Mucosa of stomach (tissue), 1 donor: Measurements from ENCODE around the gene RPL13.

Experiments used
- H3K27me3 ChIP-seq: one replicate; pipeline ENCODE4 v1.7.0; 2013; ENCODE audit warnings: mild to moderate bottlenecking, low read length; ENCODE audit not compliant: control insufficient read depth, insufficient read depth
- H3K36me3 ChIP-seq: one replicate; pipeline ENCODE4 v1.7.0; 2013; ENCODE audit warnings: low read length; ENCODE audit not compliant: control insufficient read depth, insufficient read depth
- H3K4me1 ChIP-seq: one replicate; pipeline ENCODE4 v1.7.0; 2013; ENCODE audit warnings: mild to moderate bottlenecking, low read length; ENCODE audit not compliant: control insufficient read depth, insufficient read depth
- H3K4me3 ChIP-seq: one replicate; pipeline ENCODE4 v1.7.0; 2013; ENCODE audit warnings: low read length
- H3K9ac ChIP-seq: one replicate; pipeline ENCODE4 v1.7.0; 2013; ENCODE audit warnings: mild to moderate bottlenecking, low read length, moderate library complexity
- H3K9me3 ChIP-seq: one replicate; pipeline ENCODE4 v1.7.0; 2013; ENCODE audit warnings: mild to moderate bottlenecking, low read length, moderate library complexity; ENCODE audit not compliant: control insufficient read depth
- donor health status: Pancreatic carcinoma.

Gene RPL13

GRCh38 chr16:89534252-89534756, 26.2 kb upstream of the RPL13 start:
- Histone ChIP-seq H3K36me3 (peaks cover 27% of the 10 kb centered on the region), H3K9me3 (no peaks in the 10 kb centered on the region), H3K4me1 (peaks cover 7% of the 10 kb centered on the region), H3K27me3 (no peaks in the 10 kb centered on the region), H3K9ac (no peak overlapping the region), H3K4me3 (no peak overlapping the region)

- H3K9ac ChIP-seq, result no peak overlapping the region
- H3K4me1 ChIP-seq, result peaks cover 7% of the 10 kb centered on the region
- H3K9me3 ChIP-seq, result no peaks in the 10 kb centered on the region
- H3K4me3 ChIP-seq, result no peak overlapping the region
- no peaks in the 10 kb centered on the region for H3K27me3 ChIP-seq
- peaks cover 24% of the 10 kb centered on the region for H3K36me3 ChIP-seq
Measured at GRCh38 chr16:89536371-89536770, 24.1 kb upstream of the RPL13 start.

GRCh38 chr16:89536886-89537548, 23.5 kb upstream of the RPL13 start:
- H3K27me3 ChIP-seq, result no peaks in the 10 kb centered on the region
- H3K36me3 ChIP-seq, result peaks cover 24% of the 10 kb centered on the region
- H3K4me3 ChIP-seq, result no peak overlapping the region
- peaks cover 7% of the 10 kb centered on the region for H3K4me1 ChIP-seq
- H3K9ac ChIP-seq, result no peak overlapping the region
- no peaks in the 10 kb centered on the region for H3K9me3 ChIP-seq

GRCh38 chr16:89537549-89537925, 22.9 kb upstream of the RPL13 start:
- peaks cover 21% of the 10 kb centered on the region for H3K36me3 ChIP-seq
- no peak overlapping the region for H3K9ac ChIP-seq
- no peaks in the 10 kb centered on the region for H3K27me3 ChIP-seq
- H3K9me3 ChIP-seq, result no peaks in the 10 kb centered on the region
- H3K4me1 ChIP-seq, result peaks cover 7% of the 10 kb centered on the region
- no peak overlapping the region for H3K4me3 ChIP-seq

- Histone ChIP-seq H3K9ac (no peak overlapping the region), H3K4me3 (no peak overlapping the region), H3K36me3 (peaks cover 18% of the 10 kb centered on the region), H3K27me3 (no peaks in the 10 kb centered on the region), H3K9me3 (no peaks in the 10 kb centered on the region), H3K4me1 (peaks cover 7% of the 10 kb centered on the region)
Measured at GRCh38 chr16:89538286-89538685, 22.2 kb upstream of the RPL13 start.

- Histone ChIP-seq H3K9me3 (no peaks in the 10 kb centered on the region), H3K4me1 (peaks cover 17% of the 10 kb centered on the region), H3K36me3 (peaks cover 7% of the 10 kb centered on the region), H3K4me3 (no peak overlapping the region), H3K27me3 (no peaks in the 10 kb centered on the region), H3K9ac (no peak overlapping the region)
Measured at GRCh38 chr16:89540557-89540956, 19.9 kb upstream of the RPL13 start.

GRCh38 chr16:89541792-89542191, 18.7 kb upstream of the RPL13 start:
- H3K9me3 ChIP-seq, result no peaks in the 10 kb centered on the region
- no peaks in the 10 kb centered on the region for H3K27me3 ChIP-seq
- H3K4me3 ChIP-seq, result no peak overlapping the region
- H3K36me3 ChIP-seq, result peaks cover 3% of the 10 kb centered on the region
- H3K4me1 ChIP-seq, result peaks cover 23% of the 10 kb centered on the region
- no peak overlapping the region for H3K9ac ChIP-seq

GRCh38 chr16:89544113-89544512, 16.4 kb upstream of the RPL13 start:
- Histone ChIP-seq H3K9me3 (no peaks in the 10 kb centered on the region), H3K4me3 (no peak overlapping the region), H3K4me1 (peaks cover 23% of the 10 kb centered on the region), H3K36me3 (no peaks in the 10 kb centered on the region), H3K27me3 (no peaks in the 10 kb centered on the region), H3K9ac (no peak overlapping the region)

GRCh38 chr16:89544713-89545043, 15.8 kb upstream of the RPL13 start:
- Histone ChIP-seq H3K27me3 (no peaks in the 10 kb centered on the region), H3K9ac (no peak overlapping the region), H3K4me3 (no peak overlapping the region), H3K9me3 (no peaks in the 10 kb centered on the region), H3K36me3 (no peaks in the 10 kb centered on the region), H3K4me1 (peaks cover 23% of the 10 kb centered on the region)

- H3K4me1 ChIP-seq, result peaks cover 23% of the 10 kb centered on the region
- H3K9ac ChIP-seq, result peak overlapping the region; percentile 15
- H3K4me3 ChIP-seq, result no peak overlapping the region
- no peaks in the 10 kb centered on the region for H3K9me3 ChIP-seq
- no peaks in the 10 kb centered on the region for H3K27me3 ChIP-seq
- no peaks in the 10 kb centered on the region for H3K36me3 ChIP-seq
Measured at GRCh38 chr16:89545044-89545830, 15.2 kb upstream of the RPL13 start.

GRCh38 chr16:89545831-89546574, 14.5 kb upstream of the RPL13 start:
- H3K9me3 ChIP-seq, result no peaks in the 10 kb centered on the region
- no peaks in the 10 kb centered on the region for H3K36me3 ChIP-seq
- H3K4me3 ChIP-seq, result no peak overlapping the region
- H3K4me1 ChIP-seq, result peaks cover 23% of the 10 kb centered on the region
- H3K27me3 ChIP-seq, result no peaks in the 10 kb centered on the region
- no peak overlapping the region for H3K9ac ChIP-seq

- H3K4me3 ChIP-seq, result no peak overlapping the region
- H3K4me1 ChIP-seq, result peaks cover 23% of the 10 kb centered on the region
- no peak overlapping the region for H3K9ac ChIP-seq
- no peaks in the 10 kb centered on the region for H3K9me3 ChIP-seq
- no peaks in the 10 kb centered on the region for H3K36me3 ChIP-seq
- H3K27me3 ChIP-seq, result no peaks in the 10 kb centered on the region
Measured at GRCh38 chr16:89546781-89547180, 13.7 kb upstream of the RPL13 start.
